ENCODE data around the gene CCDC15. TPM values are rescaled to one million over a fixed set of nuclear protein-coding genes. Genes with fewer than 3 reads are reported as not detected.

The CCDC15 gene
- total RNA-seq, 2 donors from 2014 or later: 0.99 to 1.6 TPM

DNA sequence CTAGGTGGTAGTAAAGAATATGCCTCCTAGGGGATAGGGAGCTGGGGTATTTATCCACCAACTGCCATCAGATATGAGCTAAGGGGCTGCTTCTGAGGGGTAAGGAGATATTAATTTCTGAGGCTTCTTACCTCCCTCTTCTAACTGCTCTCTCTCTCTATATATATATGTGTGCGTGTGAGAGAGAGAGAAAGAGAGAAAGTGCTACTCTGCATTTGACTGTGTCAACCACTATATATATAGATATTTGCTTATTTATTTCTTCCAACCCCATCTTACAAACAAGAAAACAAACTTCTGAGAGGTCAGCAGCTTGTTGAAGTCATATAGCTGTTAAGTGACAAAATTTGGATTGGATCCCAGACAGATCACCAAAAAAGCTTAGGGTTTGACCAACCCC is 12.3 kb upstream of the CCDC15 start:
- Histone ChIP-seq H3K27me3 (no peaks in the 10 kb centered on the region), H3K9me3 (no peaks in the 10 kb centered on the region), H3K4me1 (no peaks in the 10 kb centered on the region), H3K27ac (no peak overlapping the region), H3K36me3 (replicated peaks in 1 of 2; ENCODE audit: insufficient read depth in 1 of 2, low read depth in 2 of 2) (no peaks in the 10 kb centered on the region), H3K4me3 (no peak overlapping the region)
- no peak for TF ChIP-seq POLR2A (IDR thresholded peaks at IDR 0.05)
- TF ChIP-seq, protein P1, sequence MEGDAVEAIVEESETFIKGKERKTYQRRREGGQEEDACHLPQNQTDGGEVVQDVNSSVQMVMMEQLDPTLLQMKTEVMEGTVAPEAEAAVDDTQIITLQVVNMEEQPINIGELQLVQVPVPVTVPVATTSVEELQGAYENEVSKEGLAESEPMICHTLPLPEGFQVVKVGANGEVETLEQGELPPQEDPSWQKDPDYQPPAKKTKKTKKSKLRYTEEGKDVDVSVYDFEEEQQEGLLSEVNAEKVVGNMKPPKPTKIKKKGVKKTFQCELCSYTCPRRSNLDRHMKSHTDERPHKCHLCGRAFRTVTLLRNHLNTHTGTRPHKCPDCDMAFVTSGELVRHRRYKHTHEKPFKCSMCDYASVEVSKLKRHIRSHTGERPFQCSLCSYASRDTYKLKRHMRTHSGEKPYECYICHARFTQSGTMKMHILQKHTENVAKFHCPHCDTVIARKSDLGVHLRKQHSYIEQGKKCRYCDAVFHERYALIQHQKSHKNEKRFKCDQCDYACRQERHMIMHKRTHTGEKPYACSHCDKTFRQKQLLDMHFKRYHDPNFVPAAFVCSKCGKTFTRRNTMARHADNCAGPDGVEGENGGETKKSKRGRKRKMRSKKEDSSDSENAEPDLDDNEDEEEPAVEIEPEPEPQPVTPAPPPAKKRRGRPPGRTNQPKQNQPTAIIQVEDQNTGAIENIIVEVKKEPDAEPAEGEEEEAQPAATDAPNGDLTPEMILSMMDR (IDR thresholded peaks at IDR 0.05): no peak
- DNase-seq (no peak), ATAC-seq (no peak)
- WGBS, 2 donors: 65 to 80% methylated on average over 1 of the region's 1 CpG
- intact Hi-C loops (cut with DNase I): no loop called here

DNA sequence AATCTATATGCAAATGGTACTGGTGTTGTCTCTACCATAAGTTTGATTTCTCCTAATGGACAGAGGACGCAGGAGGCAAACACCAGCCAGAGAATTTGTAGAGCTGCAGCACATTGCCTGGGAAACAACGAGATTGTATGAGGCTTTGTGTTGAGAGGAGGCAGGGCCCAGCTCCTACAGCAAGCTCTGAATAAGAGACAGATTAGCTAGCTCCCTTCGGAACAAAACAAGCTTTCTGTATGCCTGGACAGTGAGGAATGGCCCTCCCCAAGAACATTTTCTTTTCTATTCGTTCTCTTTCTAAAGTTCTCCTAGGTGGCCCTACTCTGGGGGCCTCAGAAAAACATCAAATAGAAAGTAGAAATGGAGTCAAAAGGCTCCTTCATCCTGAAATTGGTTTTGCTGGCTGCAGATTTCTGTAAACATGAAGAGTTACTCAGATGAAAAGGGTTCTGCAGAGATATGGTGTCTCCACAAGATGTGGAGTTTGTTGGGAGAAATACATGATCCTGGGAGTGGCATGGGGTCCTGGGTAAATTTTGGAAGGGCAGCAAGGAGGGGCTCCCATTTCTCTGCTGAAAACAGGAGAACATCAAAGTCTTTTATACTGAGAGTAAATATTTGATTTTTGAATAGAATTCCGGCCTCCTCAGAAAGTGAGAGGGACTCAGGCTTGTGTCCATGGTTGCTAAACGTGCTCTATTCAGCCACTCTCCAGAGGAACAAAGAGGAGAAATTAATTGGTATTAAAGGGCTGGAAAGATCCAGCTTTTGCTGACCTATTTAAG is 11.3 kb upstream of the CCDC15 start:
- Histone ChIP-seq H3K9me3 (no peaks in the 10 kb centered on the region), H3K4me3 (no peak overlapping the region), H3K27me3 (no peaks in the 10 kb centered on the region), H3K36me3 (replicated peaks in 1 of 2; ENCODE audit: insufficient read depth in 1 of 2, low read depth in 2 of 2) (no peaks in the 10 kb centered on the region), H3K27ac (no peak overlapping the region), H3K4me1 (no peaks in the 10 kb centered on the region)
- ATAC-seq (no peak), DNase-seq (no peak)
- TF ChIP-seq, protein P1 (IDR thresholded peaks at IDR 0.05): no peak
- no peak for TF ChIP-seq POLR2A (IDR thresholded peaks at IDR 0.05)
- 43 to 45% methylated on average over 6 of the region's 6 CpGs for WGBS, 2 donors
- intact Hi-C loops (cut with DNase I): no loop called here

DNA sequence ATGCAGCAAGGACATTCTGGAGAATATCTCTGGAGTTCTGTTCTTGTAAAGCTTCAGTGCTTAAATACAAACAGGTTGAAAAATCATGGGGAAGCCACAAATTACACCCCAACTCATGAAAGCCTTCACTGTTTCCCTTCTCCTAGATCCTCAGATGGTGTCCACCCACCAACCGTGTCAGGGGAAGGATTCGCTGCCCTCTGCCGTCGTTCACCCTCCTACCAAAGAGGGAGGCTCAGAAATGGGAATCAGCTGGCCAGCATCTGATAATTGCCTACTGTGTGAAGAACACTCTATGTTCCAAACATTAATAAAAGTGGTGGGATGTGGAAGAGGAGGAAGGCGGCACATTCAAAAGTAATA is 10.8 kb upstream of the CCDC15 start:
- Histone ChIP-seq H3K9me3 (no peaks in the 10 kb centered on the region), H3K4me1 (no peaks in the 10 kb centered on the region), H3K27ac (no peak overlapping the region), H3K4me3 (no peak overlapping the region), H3K27me3 (no peaks in the 10 kb centered on the region), H3K36me3 (replicated peaks in 1 of 2; ENCODE audit: insufficient read depth in 1 of 2, low read depth in 2 of 2) (no peaks in the 10 kb centered on the region)
- 58 to 60% methylated on average over 5 of the region's 5 CpGs for WGBS, 2 donors
- no peak for DNase-seq
- intact Hi-C loops (cut with DNase I): no loop called here
- ATAC-seq: no peak
- no peak for TF ChIP-seq POLR2A (IDR thresholded peaks at IDR 0.05)
- TF ChIP-seq, protein P1 (IDR thresholded peaks at IDR 0.05): no peak

DNA sequence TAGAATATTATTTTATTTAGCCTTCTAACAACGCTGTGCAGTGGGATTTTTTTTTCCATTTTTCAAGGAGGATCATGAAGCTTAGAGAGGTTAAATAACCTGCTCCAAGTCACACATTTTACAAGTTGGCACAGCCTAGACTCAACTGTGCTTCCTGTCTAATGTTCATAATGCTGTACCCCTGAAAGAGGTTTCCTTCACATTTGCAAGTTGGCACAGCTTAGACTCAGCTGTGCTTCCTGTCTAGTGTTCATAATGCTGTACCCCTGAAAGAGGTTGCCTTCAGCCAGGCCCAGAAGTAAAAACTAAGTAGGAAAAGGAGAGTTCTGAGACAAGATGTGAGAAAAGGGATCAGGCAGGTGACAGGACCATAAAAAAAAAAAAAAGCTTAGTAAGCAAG is 10.3 kb upstream of the CCDC15 start:
- H3K36me3 ChIP-seq (replicated peaks in 1 of 2; ENCODE audit: insufficient read depth in 1 of 2, low read depth in 2 of 2): no peaks in the 10 kb centered on the region
- no peak overlapping the region for H3K4me3 ChIP-seq
- DNase-seq (no peak), ATAC-seq (no peak)
- 37 to 46% methylated on average over 1 of the region's 1 CpG for WGBS, 2 donors
- no peak for TF ChIP-seq POLR2A (IDR thresholded peaks at IDR 0.05)
- no peaks in the 10 kb centered on the region for H3K27me3 ChIP-seq
- no peak overlapping the region for H3K27ac ChIP-seq
- H3K4me1 ChIP-seq: no peaks in the 10 kb centered on the region
- intact Hi-C loops (cut with DNase I): no loop called here
- no peaks in the 10 kb centered on the region for H3K9me3 ChIP-seq

DNA sequence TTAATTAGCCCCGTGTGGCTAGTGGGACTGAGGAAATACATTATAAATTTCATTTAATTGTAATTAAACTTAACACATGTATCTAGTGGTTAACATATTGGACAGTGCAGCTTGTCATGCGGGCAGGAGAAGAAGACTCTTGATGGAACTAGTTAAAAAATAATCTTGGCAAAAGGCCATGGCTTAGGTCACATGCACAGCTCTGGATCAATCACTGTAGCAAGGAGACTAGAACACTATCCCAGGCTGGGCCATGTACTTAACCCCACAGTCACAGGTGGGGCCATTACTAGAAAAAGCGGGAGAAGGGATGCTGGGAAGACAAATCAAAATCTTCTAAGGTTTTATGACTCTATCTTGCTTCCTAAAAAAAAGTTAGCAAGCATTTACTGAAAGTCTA is 9.4 kb upstream of the CCDC15 start:
- no peaks in the 10 kb centered on the region for H3K36me3 ChIP-seq (replicated peaks in 1 of 2; ENCODE audit: insufficient read depth in 1 of 2, low read depth in 2 of 2)
- DNase-seq: no peak
- H3K4me1 ChIP-seq: no peaks in the 10 kb centered on the region
- WGBS, 2 donors: 51 to 62% methylated on average over 3 of the region's 3 CpGs
- intact Hi-C loops (cut with DNase I): no loop called here
- no peak overlapping the region for H3K4me3 ChIP-seq
- H3K27ac ChIP-seq: no peak overlapping the region
- no peaks in the 10 kb centered on the region for H3K9me3 ChIP-seq
- TF ChIP-seq, protein P1 (IDR thresholded peaks at IDR 0.05): no peak
- TF ChIP-seq POLR2A (IDR thresholded peaks at IDR 0.05): no peak
- no peaks in the 10 kb centered on the region for H3K27me3 ChIP-seq
- ATAC-seq: no peak

All from body of pancreas (tissue), 4 donors.